Sigmoid colon (tissue), 4 donors: ENCODE measurements around the gene OPCML.

Experiments
- CTCF ChIP-seq, 4 experiments: fragments of 450-650 bp in 3 of 4; fragments of 200-600 bp in 1 of 4; IDR thresholded peaks; one replicate each; pipeline ENCODE4 v1.5.1; 2016 to 2019; ENCODE audit warnings: antibody characterized with exemption in 4 of 4, mild to moderate bottlenecking in 3 of 4, moderate library complexity in 2 of 4
- EP300 ChIP-seq, 4 donors: sonication (generic); formaldehyde crosslinking; IDR thresholded peaks; one replicate each; pipeline ENCODE4 v1.6.1; 2017; ENCODE audit warnings: antibody characterized with exemption in 4 of 4
- POLR2A ChIP-seq, 2 donors: fragments of 450-650 bp; IDR thresholded peaks; one replicate each; pipeline ENCODE4 v1.6.1; 2016; ENCODE audit warnings: antibody characterized with exemption in 2 of 2, mild to moderate bottlenecking in 2 of 2, moderate library complexity in 2 of 2
- POLR2AphosphoS5 ChIP-seq, 4 donors: sonication (generic); formaldehyde crosslinking; IDR thresholded peaks; one replicate each; pipeline ENCODE4 v1.6.1; 2017; ENCODE audit warnings: antibody characterized with exemption in 4 of 4

- TF ChIP-seq EP300 (IDR thresholded peaks at IDR 0.05) (no peak), CTCF (IDR thresholded peaks at IDR 0.05) (no peak), POLR2A (IDR thresholded peaks at IDR 0.05) (no peak), POLR2AphosphoS5 (IDR thresholded peaks at IDR 0.05) (no peak)
Measured at GRCh38 chr11:132472411-132473172, 1059.7 kb downstream of the OPCML start.
